Raji (cell line): ENCODE measurements around the gene GRIN1.

ENCODE experiments used
- POLR2A ChIP-seq: IDR thresholded peaks from 2 replicates; pipeline ENCODE4 v1.6.1; 2011; ENCODE audit warnings: low read depth, low read length, control low read depth; ENCODE audit not compliant: insufficient read depth

Gene GRIN1

DNA sequence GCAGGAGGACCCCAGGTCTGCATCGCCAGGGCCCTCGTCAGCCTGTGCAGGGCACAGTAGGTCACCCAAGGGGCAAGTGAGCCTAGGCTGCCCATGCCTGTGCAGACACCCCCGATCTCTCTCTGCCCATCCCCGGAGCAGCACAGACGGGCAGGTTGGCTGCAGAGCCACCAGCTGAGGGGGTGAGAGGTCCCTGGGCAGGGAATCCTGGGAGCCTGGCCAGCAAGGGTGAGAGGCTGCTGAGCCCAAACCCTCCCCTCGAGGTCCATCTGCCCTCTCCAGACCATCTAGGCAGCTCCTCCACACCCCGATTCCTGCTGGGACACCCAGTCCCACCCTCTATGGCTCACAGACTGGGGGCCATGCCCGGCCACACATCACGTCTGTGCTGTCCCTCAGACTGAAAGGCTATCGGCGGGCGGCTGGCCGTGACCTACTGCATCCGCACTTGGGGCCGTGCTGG, 21.7 kb upstream of the GRIN1 start:
- no peak for TF ChIP-seq POLR2A

DNA sequence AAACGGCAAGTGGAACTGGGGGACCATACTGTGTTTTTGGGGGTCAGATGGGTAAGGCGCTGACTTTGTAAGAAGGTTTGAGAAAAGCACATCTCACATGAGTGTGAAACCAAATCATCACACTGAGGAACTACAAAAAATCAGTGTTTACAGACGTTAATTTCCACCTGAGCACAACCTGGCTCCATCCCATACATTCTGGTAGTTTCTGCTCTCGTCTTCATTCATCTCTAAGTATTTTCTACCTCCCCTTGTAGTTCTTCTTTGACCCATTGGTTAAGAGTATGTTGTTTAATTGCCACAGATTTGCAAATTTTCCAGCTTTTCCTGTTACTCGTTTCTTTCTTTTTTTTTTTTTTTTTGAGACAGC, 15.5 kb upstream of the GRIN1 start:
- TF ChIP-seq POLR2A: no peak

DNA sequence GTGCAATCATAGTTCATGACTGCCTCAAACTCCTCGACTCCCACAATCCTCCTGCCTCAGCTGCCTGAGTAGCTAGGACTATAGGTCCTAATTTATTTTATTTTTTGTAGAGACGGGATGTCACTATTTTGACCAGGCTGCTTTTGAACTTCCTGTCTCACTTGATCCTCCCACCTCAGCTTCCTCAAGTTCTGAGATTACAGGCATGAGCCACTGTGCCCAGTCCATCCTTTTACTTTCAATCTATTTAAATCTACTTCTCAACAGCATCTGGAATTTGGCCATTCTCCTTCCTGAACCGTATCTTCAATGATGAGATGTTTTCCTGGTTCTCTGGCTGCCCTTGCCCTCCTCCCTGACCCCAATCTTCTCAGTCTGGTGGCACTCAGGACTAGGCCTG, 12.2 kb upstream of the GRIN1 start:
- no peak for TF ChIP-seq POLR2A

DNA sequence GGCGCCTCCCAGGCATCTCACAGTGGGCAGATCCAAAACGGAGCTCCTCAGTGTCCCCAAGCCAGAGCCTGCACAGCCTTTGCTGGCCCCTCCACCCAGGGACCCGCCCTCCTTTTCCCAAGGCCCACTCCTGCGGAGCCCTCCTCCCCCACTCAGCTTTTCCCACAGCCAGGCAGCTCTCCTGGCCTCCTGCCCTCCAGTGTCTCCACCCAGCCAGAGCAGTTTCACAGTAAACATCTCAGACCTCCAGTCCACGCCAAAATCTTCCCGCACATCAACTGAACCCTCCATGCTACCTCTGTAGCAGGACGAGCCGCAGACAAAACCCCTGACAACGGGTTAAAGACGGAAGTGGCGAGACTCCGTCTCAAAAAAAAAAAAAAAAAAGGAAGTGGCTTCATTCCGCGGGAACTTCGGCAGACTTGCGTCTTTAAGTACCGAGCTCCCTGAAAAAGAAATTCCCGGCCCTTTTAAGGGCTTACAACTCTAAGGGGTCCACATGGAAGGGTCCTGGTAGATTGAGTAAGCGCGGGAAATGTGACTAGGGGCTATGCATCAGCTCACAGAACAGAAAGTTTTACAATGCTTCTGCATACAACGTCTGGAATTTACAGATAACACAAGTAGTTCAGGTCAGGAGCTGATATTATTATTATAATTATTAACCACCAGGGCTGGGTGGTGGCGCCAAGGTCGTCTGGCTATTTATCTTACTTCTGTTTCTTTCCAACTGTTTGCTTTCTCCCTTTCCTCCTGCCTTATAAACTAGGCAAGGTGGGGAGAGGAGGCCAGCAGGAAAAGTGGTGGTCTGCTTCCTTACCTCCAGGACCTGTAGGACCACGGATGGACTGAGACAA, 11.4 kb upstream of the GRIN1 start:
- peak; percentile 50 for TF ChIP-seq POLR2A

DNA sequence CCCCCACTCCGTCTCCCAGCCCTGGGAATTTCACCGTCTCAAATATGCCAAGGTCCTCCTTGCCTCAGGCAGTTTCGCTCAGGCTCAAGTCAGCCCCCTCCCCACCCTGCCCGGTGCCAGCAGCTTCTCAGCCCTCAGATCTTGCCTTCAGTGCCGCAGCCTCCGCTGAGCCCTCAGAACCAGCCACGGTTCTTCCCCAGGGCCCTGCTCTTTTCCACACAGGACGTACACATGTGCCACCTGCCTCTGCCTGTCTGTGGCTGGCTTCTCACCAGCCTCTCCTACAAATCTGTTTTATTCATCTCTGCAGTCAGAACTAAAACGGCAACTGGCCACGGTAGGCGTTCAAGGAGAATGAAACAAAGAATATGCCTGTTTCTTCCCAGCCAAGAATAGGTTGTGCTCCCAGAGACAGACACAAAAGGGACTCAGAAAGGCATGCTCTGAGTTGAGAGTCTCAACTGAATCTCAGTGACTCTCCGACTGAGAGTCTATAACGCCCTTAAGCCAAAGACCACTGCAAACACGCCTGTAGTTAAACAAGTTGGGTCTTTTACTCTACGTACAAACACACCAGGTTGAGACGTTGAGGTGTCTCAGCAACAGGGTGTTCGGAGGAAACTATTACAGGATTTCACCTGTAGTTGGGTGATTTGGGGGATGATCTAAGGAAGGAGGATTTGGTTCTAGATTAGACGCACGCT, 10.6 kb upstream of the GRIN1 start:
- TF ChIP-seq POLR2A: no peak; the same call in 1 of the 2 replicates

DNA sequence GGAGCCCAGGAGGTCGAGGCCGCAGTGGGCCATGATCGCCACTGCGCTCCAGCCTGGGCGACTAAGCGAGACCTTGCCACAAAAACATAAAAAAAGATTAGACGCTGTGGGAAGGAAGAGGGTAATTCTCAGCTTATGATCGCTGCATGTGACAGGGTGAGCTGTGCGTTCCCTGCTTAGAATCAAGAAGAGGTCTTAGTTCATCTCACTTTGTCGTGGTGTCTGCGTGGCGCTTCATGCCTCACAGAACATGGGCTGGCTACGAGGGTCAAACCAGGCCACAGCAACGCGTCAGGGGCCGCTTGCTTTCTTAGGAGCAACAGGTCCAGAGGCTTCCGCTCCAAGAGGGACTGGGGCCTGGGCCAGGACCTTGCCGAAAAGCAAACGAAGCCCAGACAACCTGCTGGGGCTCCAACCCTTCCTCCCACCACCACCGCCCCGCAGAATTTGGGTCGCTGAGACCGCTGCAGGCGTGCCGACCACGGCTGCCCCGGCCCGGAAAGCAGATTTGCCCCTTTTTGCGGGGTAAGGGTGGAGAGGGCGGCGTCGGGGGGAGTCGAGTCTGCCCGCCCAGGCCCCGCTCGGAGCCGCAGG, 10.0 kb upstream of the GRIN1 start:
- no peak; the same call in 1 of the 2 replicates for TF ChIP-seq POLR2A

DNA sequence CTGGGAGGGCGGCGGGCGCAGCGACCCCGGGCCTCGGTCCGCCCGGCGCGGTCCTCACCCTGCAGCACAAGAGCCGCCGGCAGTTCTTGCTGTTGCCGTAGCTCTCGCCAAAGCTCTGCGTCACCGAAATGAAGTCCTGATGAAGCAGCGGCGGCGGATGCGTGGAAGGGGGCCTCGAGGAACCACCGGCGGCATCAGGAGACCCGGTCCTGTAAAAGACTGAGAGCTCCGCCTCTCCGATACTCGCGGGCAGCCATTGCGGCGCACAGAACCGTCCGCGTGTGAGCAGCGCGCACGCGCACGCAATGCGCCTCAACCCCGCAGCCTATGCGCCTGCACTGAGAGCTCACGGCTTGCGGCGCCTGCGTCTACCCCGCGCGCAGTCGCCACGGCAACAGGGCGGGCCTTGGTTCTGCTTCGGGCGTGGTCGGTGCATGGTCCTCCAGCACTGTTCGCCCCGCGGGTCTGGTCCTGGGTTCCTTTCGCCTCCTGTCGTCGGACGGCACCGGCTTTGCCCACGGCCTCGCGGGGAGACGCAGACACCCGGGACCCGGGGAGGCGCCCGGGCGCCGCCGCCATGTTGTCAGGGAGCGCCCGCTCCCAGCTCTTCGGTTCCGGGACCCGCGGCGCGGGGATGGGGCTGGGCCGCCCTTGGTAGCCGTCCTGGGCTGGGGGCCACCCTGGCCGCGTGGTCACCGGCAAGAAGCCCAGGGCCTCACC, 9.3 kb upstream of the GRIN1 start:
- TF ChIP-seq POLR2A: peak; percentile 98

- no peak for TF ChIP-seq POLR2A
Measured at GRCh38 chr9:137130176-137130755, 8.7 kb upstream of the GRIN1 start.

- TF ChIP-seq POLR2A: no peak
Measured at GRCh38 chr9:137134191-137134590, 4.8 kb upstream of the GRIN1 start.

DNA sequence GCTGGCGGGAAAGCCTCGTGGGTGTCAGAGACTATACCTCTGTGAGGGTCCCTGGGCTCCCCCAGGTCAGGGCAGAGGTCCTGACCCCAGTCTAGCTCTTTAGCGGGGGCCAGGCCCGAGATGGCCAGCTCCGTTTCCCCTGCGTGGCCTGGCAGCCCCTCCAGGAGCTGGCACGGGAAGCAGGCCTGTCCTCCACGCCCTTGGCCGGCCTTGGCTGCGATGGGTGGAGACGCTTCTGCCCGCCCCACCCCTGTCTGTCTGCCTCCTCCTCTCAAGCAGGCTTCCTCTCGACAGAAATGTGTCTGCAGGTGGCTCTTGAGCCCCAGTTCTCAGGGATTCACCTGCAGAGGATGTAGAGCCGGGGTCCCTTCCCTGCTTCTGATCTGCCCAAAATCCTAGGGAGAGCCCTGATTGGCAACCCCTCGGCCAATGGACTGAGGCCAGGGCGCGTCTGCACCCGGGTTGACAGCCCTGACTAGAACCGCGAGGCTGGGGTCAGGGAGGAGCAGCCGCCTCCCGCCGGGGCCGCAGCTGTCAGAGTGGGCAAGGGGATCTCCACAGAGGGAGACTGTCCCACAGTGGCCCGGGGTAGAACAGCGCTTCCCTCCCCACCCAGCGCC, 2.6 kb upstream of the GRIN1 start:
- no peak for TF ChIP-seq POLR2A

DNA sequence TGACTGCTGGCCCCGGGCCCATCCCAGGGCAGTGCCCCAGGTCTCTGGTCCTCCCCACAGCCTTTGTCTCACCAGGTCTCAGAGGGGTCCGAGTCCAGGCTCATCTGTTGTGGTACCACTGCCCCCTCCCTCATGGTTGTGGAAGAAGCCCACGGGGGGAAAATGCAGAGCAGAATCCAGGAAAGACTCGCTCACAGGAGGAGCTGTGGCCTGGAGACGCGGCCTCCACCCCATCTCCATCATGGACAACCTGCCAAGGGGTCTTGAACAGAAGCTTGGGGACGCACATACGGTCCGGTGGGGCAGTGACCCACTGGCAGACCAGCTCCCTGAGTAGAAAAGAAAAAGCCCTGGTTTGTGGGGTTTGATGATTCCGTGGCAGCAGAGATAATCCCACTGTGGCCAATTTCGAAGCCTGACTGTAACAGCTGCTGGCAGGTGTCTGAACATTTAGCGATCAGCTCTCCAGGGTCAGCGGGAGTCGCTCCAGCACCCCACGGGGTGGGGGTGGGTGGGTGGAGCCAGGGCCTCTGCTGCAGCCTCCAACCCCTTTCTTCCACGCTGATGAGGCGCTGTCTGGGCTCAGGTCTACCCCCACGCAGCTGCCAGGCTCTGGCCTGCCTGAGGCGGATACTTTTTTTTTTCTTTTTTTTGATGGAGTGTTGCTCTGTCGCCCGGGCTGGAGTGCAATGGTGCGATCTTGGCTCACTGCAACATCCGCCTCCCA, 1.9 kb upstream of the GRIN1 start:
- TF ChIP-seq POLR2A: no peak

DNA sequence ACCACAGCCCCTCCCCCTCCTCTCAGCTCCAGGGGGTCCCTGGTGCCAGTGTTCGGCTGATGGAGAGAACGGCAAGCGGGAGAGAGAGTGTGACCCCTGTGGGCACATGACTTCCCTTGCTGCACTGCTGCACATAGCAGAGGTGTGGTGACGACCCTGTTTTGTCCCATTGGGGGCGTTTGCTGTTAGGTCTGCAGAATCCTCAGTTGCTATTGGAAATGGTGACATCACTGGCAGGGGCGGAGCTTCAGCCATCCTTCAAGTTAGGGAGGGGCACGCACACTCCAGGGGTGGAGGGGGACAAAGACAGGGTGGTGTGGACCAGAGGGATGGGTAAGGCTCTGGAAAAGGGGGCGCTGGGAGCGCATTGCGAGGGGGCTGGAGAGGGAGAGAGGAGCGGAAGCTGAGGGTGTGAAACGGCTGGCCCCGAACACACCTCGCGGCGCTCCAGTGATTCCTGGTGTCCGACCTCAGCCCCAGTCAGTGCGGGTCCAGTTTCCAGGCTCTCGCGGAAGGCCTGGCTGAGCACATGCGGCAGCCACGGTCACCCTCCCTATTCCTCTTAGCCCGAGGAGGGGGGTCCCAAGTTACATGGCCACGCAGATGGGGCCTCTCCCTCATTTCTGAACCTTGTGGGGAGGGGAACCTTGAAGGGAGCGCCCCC, 764 bp upstream of the GRIN1 start:
- no peak for TF ChIP-seq POLR2A

DNA sequence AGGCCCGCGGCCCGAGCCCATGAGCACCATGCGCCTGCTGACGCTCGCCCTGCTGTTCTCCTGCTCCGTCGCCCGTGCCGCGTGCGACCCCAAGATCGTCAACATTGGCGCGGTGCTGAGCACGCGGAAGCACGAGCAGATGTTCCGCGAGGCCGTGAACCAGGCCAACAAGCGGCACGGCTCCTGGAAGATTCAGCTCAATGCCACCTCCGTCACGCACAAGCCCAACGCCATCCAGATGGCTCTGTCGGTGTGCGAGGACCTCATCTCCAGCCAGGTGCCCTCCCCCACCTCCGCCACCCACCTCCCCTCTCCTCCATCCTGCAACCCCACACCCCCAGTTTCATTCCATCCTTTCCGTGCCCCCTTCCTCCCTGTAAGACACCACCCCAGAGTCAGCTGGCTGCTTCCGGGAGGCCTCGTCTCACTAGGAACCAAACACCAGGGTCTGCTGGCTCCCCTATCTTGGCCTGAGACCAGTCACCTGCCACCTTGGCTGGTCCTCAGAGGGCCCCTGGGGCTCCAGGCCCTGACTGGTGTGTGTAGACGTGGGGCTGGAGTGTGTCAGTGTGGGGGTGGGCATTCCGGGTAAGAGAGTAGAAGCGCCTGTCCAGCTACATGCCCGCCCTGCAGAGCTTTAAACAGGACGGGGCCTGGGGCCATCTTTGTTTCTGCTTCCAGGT, 655 bp downstream of the GRIN1 start:
- TF ChIP-seq POLR2A: no peak
